ENCODE results near the gene CUL9.
A peak's percentile ranks its signal among the peaks of the same experiment; 100 is the strongest.

CUL9 gene

DNA sequence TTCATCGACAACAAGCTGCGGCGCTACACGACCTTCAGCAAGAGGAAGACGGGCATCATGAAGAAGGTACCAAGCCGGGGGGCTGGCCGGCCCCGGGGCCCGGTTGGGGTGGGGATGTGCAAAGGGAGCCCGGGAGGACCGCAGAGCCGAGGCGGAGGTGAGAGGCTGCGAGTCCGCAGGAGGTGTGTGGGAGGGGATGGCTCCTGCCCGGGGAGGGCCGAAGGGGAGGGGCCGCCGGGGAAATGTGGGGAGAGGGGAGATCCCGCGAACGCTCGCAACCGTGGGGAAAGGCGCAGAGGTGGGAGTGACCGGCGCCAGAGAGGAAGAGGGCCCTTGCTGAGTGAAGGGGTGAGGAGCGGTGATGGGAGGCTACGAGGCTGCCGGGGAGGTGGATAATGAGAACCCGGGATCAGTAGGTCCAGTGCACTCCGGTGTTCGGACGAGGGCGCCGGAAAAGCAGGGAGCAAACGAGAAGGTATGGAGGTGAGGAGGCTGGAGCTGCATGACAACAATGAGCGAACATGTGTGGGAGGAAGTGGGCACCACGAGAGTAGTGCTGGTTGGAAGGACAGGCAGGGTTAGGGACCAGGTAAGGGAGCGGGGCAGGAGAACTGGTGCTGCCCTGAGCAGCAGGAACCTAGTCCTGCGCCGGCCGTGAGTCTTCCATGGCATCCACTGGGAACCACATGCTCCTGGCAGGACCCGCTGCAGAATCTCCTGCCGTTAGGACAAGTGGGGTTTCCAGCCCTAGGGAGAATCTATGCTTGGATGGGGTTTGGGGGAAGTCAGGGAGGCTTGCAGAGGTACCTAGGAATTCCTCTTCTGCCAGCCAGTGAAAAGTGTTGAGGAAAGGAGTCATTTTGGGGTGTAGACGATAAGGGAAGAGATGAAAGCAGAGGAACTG lies 9.6 kb upstream of the CUL9 start:
- DNase-seq: peak; percentile 73

DNA sequence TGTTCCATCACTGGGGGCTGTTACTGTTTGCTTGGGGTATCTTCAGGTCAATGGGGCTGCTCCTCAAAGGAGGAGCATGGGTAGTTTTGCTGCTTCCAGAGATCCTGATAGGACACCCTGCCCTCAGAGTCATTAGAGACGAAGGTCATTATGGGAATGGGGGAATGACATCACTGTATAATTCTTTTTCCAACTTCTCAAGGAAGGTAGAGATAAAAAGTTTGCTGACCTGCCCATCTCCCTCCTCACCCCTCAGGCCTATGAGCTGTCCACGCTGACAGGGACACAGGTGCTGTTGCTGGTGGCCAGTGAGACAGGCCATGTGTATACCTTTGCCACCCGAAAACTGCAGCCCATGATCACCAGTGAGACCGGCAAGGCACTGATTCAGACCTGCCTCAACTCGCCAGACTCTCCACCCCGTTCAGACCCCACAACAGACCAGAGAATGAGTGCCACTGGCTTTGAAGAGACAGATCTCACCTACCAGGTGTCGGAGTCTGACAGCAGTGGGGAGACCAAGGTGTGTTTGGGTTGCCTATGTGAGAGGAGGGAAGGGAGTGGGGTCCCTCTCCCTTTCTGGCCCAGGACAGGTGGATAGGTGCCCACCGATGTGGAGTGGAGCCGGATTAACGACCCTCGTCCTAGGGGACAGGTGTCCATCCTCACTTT lies 8.3 kb upstream of the CUL9 start:
- no peak for DNase-seq

DNA sequence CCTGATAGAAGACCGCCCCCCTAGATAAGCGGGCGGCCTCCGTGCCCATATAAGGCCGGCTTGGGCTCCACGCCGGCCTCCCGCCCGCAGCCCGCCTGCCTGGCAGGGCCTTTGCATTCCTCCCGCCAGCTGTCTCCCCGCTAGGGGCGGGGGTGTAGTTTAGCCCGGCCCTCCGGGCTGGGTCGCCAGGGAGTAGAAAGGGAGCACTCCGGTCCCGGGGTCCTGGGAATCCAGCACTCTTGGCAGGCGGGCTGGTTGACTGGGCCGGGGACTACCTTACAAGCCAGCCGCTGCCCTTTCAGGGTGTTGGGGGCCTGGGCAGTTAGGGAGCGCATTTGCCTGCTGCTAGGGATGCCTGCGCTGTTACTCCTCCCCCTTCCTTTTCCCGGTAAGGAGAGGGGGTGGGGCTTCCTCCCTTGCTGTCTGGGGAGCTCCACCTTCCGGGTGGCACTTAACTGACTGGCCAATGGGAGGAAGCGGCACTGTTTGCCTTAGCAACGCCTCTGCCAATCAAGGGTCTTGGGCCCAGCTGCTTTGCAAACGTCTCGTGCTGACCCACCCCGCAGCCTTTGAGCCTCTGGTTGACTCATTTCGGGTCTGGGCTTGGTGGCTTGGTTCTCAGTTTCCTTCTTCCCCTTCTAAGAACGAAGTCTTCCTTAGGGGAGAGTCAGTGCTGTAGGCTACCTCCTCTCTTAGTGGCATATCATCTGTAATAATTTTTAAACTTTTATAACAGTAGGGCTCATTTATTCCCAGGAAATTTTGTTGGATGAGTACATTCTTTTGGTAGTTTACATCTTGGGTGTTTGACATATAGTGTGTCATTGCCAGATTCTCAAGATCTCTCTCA lies 7.5 kb upstream of the CUL9 start:
- DNase-seq: peak; percentile 98

DNA sequence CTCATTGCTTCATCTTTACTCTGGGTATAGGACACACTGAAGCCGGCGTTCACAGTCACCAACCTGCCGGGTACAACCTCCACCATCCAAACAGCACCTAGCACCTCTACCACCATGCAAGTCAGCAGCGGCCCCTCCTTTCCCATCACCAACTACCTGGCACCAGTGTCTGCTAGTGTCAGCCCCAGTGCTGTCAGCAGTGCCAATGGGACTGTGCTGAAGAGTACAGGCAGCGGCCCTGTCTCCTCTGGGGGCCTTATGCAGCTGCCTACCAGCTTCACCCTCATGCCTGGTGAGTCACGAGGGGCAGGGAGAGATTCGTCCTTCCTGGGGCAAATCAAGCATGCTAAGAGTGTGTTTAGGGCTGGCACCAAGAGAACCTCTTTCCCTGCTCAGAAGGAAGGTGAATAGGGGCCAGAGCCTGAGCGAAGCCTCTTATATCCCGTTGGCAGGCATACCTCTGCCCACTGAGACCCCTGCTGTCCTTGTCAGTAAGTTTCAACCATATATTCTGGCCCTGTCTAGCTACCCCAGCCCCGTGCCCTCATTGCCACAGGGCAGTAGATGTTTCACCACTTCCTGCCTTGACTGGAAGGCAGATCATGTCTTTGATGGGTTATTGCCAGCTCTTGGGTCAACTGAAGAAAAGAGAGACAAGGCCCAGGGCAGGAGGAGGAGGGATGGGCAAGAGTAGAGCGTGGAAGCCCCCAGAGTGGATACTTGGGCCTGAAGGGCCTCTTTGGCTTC lies 6.1 kb upstream of the CUL9 start:
- no peak for DNase-seq

DNA sequence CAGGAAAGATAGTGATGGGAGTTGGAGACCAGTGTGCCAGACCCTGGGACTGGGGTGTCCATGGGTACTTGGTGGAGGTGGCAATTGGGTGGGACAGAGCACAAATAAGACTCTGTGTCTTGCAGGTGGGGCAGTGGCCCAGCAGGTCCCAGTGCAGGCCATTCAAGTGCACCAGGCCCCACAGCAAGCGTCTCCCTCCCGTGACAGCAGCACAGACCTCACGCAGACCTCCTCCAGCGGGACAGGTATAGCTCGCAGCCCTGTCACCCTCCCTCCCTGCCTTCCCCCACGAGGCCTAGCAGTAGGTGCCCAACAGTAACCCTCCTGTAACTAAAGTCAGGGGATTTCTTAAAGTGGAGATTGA lies 5.6 kb upstream of the CUL9 start:
- no peak for DNase-seq

DNA sequence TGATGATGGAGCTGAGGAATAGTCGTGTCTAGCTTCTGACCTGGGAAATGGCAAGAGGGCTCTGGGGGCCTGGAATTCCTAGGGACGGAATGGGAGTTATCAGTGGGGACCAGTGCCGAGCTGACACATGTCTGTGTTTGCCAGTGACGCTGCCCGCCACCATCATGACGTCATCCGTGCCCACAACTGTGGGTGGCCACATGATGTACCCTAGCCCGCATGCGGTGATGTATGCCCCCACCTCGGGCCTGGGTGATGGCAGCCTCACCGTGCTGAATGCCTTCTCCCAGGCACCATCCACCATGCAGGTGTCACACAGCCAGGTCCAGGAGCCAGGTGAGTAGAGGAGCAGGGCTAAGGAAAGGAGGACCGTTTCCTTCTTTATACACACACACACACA lies 3.8 kb upstream of the CUL9 start:
- no peak for DNase-seq

DNA sequence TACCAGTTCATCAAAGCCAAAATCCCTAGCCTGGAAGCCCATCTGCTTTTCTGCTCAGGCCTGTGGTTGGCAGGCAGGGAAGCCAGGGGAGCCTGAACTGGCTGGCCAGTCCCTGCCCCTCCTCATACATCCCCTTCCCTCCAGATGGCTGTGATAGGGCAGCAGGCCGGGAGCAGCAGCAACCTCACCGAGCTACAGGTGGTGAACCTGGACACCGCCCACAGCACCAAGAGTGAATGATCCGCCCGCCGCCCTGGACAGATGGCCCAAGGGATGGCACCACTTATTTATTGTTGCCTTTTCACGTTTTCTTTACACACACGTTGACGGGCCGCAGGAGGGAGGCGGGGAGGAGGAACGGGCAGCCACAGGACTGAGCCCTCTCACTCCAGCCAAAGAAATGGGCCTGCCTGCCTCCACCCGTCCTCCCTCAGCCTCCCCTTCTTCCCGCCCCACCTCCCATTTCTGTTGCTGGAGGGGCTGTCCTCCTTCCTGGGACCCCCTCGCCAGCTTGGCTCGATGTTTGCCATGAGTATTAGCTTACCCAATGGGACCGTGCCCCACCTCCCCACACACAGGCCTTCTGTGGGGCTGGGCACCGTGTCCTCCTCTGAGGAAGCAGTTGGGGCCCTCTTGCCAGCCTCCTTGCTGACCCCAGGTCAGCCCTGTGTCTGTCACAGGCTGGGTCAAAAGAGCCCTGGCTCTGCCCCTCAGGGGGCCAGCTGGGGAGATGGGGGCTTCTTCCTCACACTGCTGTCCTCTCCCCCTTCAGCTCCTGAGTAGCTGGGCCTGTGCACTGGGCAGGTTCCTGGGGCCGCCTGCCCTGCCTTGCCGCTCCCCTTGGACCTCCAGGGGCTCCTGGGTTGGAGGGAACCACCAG lies 2.8 kb upstream of the CUL9 start:
- DNase-seq: no peak

DNA sequence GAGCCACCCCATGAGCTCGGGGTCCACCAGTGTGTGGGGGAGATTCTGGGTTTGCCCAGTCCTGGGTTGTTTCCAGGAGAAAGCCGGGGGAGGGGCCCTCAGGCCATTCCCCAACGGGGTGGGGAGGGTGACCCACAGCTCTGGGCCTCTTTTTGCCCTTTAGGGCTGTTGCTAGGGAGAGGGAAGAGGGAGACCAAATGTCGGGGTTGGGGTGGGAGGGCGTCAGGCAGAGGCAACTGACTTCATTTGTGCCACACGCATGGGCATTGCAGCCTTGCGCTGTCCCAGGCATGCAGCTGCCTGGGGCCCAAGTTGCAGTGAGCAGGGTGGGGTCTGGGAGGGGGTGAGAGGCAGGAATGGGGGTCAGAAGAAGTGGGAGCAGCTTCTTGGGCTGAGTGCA lies 1.9 kb upstream of the CUL9 start:
- DNase-seq: no peak

DNA sequence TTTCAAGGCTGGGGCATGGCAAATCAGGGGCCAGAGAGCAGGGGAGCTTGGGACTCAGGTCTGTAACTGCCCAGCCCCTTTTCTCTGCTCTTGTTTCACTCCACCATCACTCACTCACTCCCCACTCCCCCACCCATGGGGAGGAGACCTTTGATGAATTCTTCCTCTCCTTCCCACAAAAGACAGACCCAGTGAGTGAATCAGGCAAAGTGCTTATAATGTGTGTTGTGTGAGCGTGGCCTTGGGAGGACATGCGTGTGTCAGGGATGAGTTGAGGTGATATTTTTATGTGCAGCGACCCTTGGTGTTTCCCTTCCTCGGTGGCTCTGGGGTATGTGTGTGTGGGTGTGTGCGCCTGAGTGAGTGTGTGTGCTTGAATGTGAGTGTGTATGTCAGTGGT lies 1.0 kb upstream of the CUL9 start:
- peak; percentile 30 for DNase-seq

DNA sequence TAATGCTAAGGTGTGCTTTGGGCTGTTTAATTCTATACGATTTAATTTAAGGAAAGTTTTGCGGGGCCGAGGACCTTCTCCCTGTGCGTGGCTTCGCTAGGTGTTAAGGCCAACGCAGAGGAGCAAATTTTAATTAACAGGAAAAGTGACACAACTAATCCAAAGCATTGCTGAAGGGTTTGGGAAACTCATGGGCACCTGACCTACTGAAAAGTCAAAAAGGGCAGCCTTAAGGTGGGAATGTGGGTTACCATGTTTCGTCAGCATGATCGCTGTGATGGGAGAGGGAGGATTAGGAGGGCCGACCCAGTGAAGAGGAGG lies 415 bp upstream of the CUL9 start:
- DNase-seq: no peak

DNA sequence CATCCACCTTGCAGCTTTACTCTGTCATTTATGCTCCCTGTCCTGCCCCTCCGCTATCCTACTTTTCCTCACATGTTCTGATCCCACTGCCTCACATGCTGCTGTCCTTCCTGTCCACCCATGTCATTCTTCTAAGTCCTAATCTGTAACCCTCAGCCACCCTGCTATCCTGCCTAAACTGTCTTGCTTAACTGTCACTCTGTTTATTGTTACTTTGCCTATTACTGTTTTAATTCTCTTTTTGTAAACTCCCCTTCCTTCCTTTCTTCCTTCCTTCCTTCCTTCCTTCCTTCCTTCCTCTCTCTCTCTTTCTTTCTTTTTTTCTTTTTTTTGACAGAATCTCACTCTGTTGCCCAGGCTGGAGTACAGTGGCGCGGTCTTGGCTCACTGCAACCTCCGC lies 1.4 kb downstream of the CUL9 start:
- DNase-seq: no peak

DNA sequence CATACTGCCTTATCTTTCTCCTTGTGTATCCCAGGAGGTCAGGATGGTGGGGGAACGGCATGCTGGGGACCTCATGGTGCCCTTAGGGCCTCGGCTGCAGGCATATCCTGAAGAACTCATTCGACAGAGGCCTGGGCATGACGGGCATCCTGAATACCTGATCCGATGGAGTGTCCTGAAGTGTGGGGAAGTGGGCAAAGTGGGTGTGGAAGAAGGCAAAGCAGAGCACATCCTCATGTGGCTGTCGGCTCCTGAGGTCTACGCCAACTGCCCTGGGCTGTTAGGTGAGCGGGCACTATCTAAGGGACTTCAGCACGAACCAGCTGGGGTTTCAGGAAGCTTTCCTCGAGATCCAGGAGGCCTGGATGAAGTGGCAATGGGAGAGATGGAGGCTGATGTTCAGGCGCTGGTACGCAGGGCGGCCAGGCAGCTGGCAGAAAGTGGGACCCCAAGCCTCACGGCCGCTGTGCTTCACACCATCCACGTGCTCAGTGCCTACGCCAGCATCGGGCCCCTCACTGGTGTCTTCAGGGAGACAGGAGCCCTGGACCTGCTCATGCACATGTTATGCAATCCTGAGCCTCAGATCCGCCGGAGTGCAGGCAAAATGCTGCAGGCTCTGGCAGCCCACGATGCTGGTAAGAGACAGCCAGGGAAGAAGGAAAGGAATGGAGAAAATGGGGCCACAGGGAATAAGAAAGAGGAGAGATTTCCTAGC lies 2.4 kb downstream of the CUL9 start:
- DNase-seq: no peak

DNA sequence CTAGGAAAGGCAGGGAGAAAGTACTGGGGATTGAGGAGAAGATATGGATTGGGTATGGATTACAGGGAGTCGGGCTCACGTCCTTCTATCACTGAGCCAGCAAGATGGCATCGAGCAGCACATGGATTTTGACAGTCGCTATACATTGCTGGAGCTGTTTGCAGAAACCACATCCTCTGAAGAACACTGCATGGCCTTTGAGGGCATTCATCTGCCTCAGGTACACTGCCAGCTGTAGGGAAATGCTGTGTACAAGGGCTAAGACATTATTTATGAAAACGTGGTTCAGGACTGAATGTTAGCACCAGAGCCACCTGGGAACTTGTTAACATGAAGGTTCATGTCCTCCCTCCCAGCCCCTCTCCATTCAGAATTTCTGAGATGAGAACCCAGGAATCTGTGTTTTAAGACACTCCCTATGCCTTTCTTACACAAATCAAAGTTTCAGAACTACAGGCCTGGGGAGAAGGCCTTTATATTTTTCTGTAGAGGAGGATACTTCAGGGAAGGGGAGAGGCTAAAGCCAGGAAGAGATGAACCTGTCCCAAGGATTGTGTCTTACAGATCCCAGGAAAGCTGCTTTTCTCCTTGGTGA lies 3.5 kb downstream of the CUL9 start:
- no peak for DNase-seq

DNA sequence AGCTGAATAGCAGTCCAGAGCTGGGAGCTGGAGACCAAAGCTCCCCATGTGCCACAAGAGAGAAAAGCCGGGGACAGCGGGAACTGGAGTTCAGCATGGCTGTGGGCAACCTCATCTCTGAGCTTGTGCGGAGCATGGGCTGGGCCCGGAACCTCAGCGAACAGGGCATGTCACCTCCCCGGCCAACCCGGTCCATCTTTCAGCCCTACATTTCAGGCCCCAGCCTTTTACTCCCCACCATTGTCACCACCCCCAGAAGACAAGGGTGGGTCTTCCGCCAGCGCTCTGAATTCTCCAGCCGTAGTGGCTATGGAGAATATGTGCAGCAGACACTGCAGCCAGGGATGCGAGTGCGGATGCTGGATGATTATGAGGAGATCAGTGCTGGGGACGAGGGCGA lies 4.0 kb downstream of the CUL9 start:
- DNase-seq: no peak

DNA sequence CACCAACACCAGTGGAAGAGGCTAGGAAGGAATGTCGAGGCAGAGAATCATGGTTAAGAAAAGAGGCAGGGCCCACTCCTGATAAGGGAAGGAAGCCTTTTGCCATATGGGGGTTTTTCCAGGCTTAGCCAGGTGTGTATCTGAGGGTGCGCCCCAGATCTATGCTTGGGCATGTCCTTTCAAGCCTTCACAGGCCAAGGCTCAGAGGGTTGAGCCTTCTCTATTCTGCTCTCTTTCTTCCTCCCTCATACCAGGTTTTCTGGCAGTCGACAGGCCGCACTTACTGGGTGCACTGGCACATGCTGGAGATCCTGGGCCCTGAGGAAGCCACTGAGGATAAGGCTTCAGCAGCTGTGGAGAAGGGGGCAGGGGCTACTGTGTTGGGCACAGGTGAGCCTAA lies 4.7 kb downstream of the CUL9 start:
- DNase-seq: no peak

DNA sequence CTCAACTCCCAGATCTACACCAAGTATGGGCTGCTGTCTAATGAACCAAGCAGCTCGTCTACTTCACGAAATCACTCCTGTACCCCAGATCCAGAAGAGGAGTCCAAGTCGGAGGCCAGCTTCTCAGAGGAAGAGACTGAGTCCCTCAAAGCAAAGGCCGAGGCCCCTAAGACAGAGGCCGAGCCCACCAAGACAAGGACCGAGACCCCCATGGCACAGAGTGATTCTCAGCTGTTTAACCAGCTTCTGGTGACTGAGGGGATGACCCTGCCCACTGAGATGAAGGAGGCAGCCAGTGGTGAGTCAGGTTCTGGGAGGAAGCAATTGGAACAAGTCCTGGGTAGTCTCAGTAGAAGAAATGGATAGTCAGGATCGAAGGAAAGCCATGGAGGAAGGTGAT lies 5.8 kb downstream of the CUL9 start:
- DNase-seq: no peak

DNA sequence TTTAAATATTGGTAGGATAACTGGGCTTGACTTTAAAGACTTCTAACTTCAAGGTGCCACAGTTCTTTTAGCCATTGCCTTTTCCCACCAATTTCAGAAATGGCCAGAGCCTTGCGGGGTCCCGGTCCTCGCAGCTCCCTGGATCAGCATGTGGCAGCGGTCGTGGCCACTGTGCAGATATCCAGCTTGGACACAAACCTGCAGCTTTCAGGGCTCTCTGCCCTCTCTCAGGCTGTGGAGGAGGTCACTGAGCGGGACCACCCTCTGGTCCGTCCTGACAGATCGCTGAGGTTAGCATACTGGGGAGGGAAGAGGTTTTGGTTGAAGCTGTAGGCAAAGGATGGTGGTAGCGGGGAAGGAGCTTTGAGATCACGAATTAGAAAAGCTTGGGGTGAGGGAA lies 6.4 kb downstream of the CUL9 start:
- DNase-seq: no peak

DNA sequence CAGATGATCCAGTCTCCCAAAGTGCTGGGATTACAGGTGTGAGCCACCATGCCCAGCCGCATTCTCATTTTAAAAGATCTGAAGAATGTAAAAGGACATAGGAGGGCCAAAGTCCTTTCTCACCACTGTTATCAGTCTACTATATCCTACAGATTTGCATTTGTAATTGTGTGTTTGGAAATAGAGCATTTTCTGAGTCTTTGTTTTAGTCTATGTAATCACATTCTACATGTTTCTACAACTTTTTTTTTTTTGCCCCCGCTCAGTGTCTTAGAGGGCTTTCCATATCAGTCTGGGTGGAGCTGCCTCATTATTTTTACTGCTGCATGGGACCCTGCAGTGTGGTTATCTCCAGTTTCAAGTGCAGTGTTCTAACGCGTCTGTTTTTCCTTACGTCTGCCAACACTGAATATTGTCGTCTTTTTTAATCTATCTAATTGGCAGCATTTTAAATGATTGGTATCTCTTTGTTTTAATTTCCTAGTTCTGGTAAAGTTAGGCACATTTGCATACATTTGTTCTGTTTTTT lies 7.8 kb downstream of the CUL9 start:
- no peak for DNase-seq

DNA sequence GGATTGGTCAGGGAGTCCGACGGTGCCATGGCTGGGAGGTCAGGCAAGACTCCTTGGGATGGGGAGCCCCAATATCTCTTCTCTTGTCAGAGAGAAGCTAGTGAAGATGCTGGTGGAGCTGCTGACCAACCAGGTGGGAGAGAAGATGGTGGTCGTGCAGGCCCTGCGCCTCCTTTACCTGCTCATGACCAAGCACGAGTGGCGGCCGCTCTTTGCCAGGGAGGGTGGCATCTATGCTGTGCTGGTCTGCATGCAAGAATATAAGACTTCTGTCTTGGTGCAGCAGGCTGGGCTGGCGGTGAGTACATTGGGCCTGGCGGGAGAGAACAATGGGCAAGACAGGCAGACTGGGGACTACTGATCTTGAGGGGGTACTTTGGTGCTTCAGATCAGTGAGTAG lies 10.9 kb downstream of the CUL9 start:
- DNase-seq: no peak

DNA sequence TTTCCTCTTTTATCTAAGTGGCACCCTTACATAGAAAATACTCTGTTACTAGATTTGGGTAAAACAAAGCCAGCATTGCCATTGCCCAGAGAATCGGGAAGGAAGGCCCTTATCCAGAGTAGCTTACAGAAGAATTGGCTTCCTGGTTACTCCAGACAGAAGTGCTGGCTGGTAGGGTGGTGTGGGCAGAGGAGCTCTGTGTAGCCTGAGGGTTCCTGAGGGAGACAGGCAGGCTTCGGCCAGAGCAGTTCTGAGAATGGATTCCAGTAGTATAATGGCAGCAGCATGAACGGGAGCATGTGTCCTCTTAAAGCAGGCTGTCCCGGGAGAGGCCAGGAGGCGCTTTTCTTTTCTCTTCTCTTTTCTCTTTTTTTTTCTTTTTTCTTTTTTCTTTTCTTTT lies 11.9 kb downstream of the CUL9 start:
- DNase-seq: no peak

Data from right kidney (tissue), 1 donor.